OCI-LY7 (cell line): ENCODE data around the gene NEMP2.

ENCODE experiments used
- CTCF ChIP-seq: fragments of 200-600 bp; sonication (generic); conservative IDR thresholded peaks from 2 replicates; pipeline ENCODE4 v1.5.1; 2014; ENCODE audit warnings: mild to moderate bottlenecking, antibody characterized with exemption, low read length, moderate library complexity, mixed read lengths
- EZH2phosphoT487 ChIP-seq: fragments of 200-600 bp; sonication (generic); IDR thresholded peaks from 2 replicates; pipeline ENCODE4 v1.6.1; 2018; ENCODE audit warnings: low read depth, borderline replicate concordance, mild to moderate bottlenecking, mixed run types, antibody characterized with exemption, low read length, moderate library complexity, mixed read lengths

DNA sequence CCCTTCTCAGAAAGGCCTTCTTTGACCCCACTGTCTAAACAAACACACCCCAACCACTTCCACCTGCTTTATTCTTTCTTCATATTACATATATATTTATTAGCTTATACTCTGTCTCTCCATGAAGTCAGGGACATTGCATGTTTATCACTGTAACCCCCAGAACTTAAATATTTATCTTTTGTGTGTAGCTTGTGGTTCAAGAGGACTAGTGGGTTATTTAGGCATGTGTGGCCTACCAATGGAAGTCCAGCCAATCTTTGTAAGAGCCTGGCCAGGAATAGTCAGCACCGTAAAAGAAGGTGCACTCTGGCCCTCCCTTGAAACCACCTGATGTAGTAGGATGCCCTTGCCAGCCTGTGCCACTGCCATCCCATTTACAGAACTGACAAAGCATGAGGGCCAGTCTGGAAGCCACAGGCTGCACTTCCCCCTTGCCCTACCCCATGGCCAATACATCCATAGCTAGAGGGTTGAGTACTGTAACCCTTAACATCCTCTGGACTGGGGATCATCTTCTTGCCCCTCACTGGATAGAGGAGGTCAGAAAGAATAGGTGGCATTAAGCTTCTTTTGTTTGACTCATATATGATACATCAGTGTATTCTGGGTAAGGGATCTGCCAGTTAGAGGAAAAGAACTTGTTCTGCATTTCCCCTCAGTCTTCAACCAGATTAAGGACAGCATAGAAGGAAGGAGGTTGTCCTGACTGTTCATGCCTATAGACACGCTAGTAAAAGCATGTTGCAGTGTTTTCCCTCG lies 4.9 kb downstream of the NEMP2 start:
- no peak for TF ChIP-seq CTCF
- no peak for TF ChIP-seq EZH2phosphoT487
